Liver (tissue), 9 donors: Measurements from ENCODE around the gene ZNF761. TPM values are rescaled to one million over a fixed set of nuclear protein-coding genes. Genes with fewer than 3 reads are reported as not detected.
"Not testable (repeated sequence)": the region's sequence is repeated elsewhere in the genome, so short reads cannot be mapped to it uniquely, and the experiment has no call there.

ENCODE experiments used
- DNase-seq: peaks from one replicate; pipeline ENCODE4 v3.0.0-alpha.2; 2017; ENCODE audit warnings: low spot score
- H3K27ac ChIP-seq, 2 donors: one replicate each; pipeline ENCODE4 v1.7.0; 2013; ENCODE audit warnings: inconsistent platforms in 2 of 2, low read length in 2 of 2, control low read depth in 1 of 2, low read depth in 1 of 2, mild to moderate bottlenecking in 1 of 2
- H3K27me3 ChIP-seq, 4 donors: one replicate each; pipeline versions ENCODE4 v1.6.1 to v1.7.0; 2013; ENCODE audit warnings: low read length in 3 of 4, inconsistent platforms in 1 of 4, mild to moderate bottlenecking in 1 of 4, moderate library complexity in 1 of 4; ENCODE audit not compliant: control insufficient read depth in 4 of 4, insufficient read depth in 4 of 4
- H3K36me3 ChIP-seq, 4 donors: one replicate each; pipeline versions ENCODE4 v1.6.1 to v1.7.0; 2013; ENCODE audit warnings: low read length in 3 of 4, mild to moderate bottlenecking in 3 of 4, low read depth in 1 of 4, moderate library complexity in 1 of 4; ENCODE audit not compliant: control insufficient read depth in 4 of 4, insufficient read depth in 3 of 4
- H3K4me1 ChIP-seq, 4 donors: one replicate each; pipeline versions ENCODE4 v1.6.1 to v1.7.0; 2013; ENCODE audit warnings: low read length in 3 of 4, mild to moderate bottlenecking in 3 of 4, moderate library complexity in 1 of 4; ENCODE audit not compliant: control insufficient read depth in 4 of 4, insufficient read depth in 4 of 4
- H3K4me3 ChIP-seq, 3 donors: one replicate each; pipeline versions ENCODE4 v1.6.1 to v1.7.0; 2013; ENCODE audit warnings: low read length in 3 of 3, control low read depth in 1 of 3, low read depth in 1 of 3, mild to moderate bottlenecking in 1 of 3
- H3K9ac ChIP-seq, 2 donors: one replicate each; pipeline ENCODE4 v1.7.0; 2013; ENCODE audit warnings: low read length in 2 of 2, mild to moderate bottlenecking in 2 of 2, moderate library complexity in 2 of 2, control low read depth in 1 of 2, low read depth in 1 of 2
- H3K9me3 ChIP-seq, 4 donors: one replicate each; pipeline versions ENCODE4 v1.6.1 to v1.7.0; 2013; ENCODE audit warnings: low read length in 3 of 4; ENCODE audit not compliant: control insufficient read depth in 4 of 4
- CTCF ChIP-seq: fragments of 150-350 bp; IDR thresholded peaks from 2 replicates; pipeline ENCODE4 v1.5.1; 2017; ENCODE audit warnings: improper control_type of control experiment, low read depth, low read length; ENCODE audit not compliant: missing input control
- EGR1 ChIP-seq, 2 donors: IDR thresholded peaks; 2 replicates each; pipeline ENCODE4 v1.6.1; 2016 to 2018; ENCODE audit warnings: antibody characterized with exemption in 2 of 2, low read depth in 2 of 2
- FOXA1 ChIP-seq: IDR thresholded peaks from 2 replicates; pipeline ENCODE4 v1.6.1; 2016; ENCODE audit warnings: antibody characterized with exemption
- FOXA2 ChIP-seq: IDR thresholded peaks from 2 replicates; pipeline ENCODE4 v1.6.1; 2016; ENCODE audit warnings: antibody characterized with exemption
- GABPA ChIP-seq, 2 donors: IDR thresholded peaks in 1 of 2; conservative IDR thresholded peaks in 1 of 2; 2 replicates each; pipeline ENCODE4 v1.6.1; 2016; ENCODE audit warnings: antibody characterized with exemption in 2 of 2, mild to moderate bottlenecking in 1 of 2, moderate library complexity in 1 of 2
- HNF4A ChIP-seq, 2 donors: conservative IDR thresholded peaks; 2 replicates each; pipeline ENCODE4 v1.6.1; 2016; ENCODE audit warnings: antibody characterized with exemption in 2 of 2, mild to moderate bottlenecking in 2 of 2
- HNF4G ChIP-seq: IDR thresholded peaks from 2 replicates; pipeline ENCODE4 v1.6.1; 2016; ENCODE audit warnings: antibody characterized with exemption
- JUND ChIP-seq, 2 donors: IDR thresholded peaks; 2 replicates each; pipeline ENCODE4 v1.6.1; 2016; ENCODE audit warnings: antibody characterized with exemption in 2 of 2
- MAX ChIP-seq: IDR thresholded peaks from 2 replicates; pipeline ENCODE4 v1.6.1; 2016; ENCODE audit warnings: antibody characterized with exemption
- NR2F2 ChIP-seq: IDR thresholded peaks from 2 replicates; pipeline ENCODE4 v1.6.1; 2016; ENCODE audit warnings: antibody characterized with exemption
- RAD21 ChIP-seq, 2 donors: IDR thresholded peaks; 2 replicates each; pipeline ENCODE4 v1.6.1; 2016; ENCODE audit warnings: antibody characterized with exemption in 2 of 2, mild to moderate bottlenecking in 2 of 2
- REST ChIP-seq: IDR thresholded peaks from 2 replicates; pipeline ENCODE4 v1.6.1; 2016; ENCODE audit warnings: antibody characterized with exemption, mild to moderate bottlenecking
- RXRA ChIP-seq, 2 donors: IDR thresholded peaks; 2 replicates each; pipeline ENCODE4 v1.6.1; 2017 to 2018; ENCODE audit warnings: antibody characterized with exemption in 2 of 2, mild to moderate bottlenecking in 1 of 2
- SP1 ChIP-seq: IDR thresholded peaks from 2 replicates; pipeline ENCODE4 v1.6.1; 2018; ENCODE audit warnings: antibody characterized with exemption, mild to moderate bottlenecking
- TAF1 ChIP-seq: conservative IDR thresholded peaks from 2 replicates; pipeline ENCODE4 v1.6.1; 2016; ENCODE audit warnings: antibody characterized with exemption, mild to moderate bottlenecking
- YY1 ChIP-seq: IDR thresholded peaks from 2 replicates; pipeline ENCODE4 v1.6.1; 2016; ENCODE audit warnings: antibody characterized with exemption, mild to moderate bottlenecking
- ZBTB33 ChIP-seq: IDR thresholded peaks from 2 replicates; pipeline ENCODE4 v1.6.1; 2016; ENCODE audit warnings: antibody characterized with exemption
- WGBS: extraction: QIAGEN DNeasy Blood & Tissue Kit; methylation state at CpG from one replicate; pipeline ENCODE4 v1.1.7; 2013; 5-methylcytosine and 5-hydroxymethylcytosine counted together
- polyA plus RNA-seq, 2 donors: library from polyadenylated mRNA; stranded (reverse) in 1 of 2; unstranded in 1 of 2; fragments of 200-250 nt in 1 of 2; fragments of >200 nt in 1 of 2; fragmentation: Nextera tagmentation in 1 of 2; extraction: Ambion mirVana in 1 of 2; gene quantifications; one replicate each; pipeline versions ENCODE4 v1.2.1 to v1.2.3, GENCODE V29; 2013 to 2015
- total RNA-seq, 2 donors: library from RNA; depleted of rRNA; stranded (reverse); fragments of >200 nt; gene quantifications; one replicate each; pipeline ENCODE4 v1.2.3, GENCODE V29; 2014
- donor health status: healthy.
- donor health status: healthy.
- donor health status: healthy.
- donor health status: healthy.
- donor health status: healthy.

The ZNF761 gene
- total and polyA plus RNA-seq, 4 donors = 2.7 to 6.3 (median 5.1) TPM

DNA sequence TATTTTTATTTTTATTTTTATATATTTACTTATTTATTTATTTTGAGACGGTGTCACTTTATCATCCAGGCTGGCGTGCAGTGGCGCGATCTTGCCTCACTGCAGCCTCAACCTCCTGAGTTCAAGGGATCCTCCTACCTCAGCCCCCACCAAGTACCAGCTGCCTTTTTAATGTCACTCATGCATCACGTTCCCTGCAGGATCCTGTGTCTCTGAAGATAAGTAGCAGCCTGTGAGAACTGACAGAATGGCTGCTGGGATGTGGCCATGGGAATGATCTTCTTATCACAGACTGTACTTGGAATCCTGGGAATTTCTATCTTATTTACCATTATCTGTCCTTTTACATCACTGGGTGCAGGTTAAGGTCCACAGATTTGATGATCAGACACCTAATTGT lies 9.2 kb upstream of the ZNF761 start:
- no peak for DNase-seq
- no peak for TF ChIP-seq GABPA (IDR thresholded peaks at IDR 0.05 in 1 of 2, conservative IDR thresholded peaks at IDR 0.05 in 1 of 2)
- TF ChIP-seq HNF4G = no peak
- TF ChIP-seq RAD21 (IDR thresholded peaks at IDR 0.05) = no peak
- peaks cover 0 to 3% (median 0%) of the 10 kb centered on the region in 4 donors for H3K36me3 ChIP-seq
- no peak overlapping the region for H3K4me3 ChIP-seq
- no peaks in the 10 kb centered on the region for H3K4me1 ChIP-seq
- no peak overlapping the region for H3K27ac ChIP-seq
- WGBS = 78% methylated on average over 5 of the region's 5 CpGs
- H3K27me3 ChIP-seq = no peaks in the 10 kb centered on the region
- H3K9ac ChIP-seq = no peak overlapping the region
- H3K9me3 ChIP-seq = peaks cover 6 to 20% (median 8%) of the 10 kb centered on the region in 4 donors

DNA sequence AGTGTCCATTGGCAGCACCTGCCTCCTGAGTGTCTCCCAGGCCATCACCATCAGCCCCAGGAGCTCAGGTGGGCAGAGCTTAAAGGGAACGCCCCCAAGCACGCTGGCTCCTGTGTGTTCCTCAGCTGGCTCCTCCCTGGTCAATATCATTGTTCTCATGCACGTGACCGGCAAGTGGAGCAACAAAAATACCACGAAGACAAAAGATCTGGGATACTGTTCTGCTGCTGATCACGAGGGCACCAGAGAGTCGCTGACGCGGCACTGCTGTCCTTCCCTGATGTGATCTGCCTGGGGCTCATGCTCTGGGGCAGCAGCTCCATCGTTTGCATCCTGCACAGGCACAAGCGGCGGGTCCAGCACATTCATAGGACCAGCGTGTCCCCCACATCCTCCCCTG lies 8.7 kb upstream of the ZNF761 start:
- not testable (repeated sequence) for H3K27ac ChIP-seq, H3K4me1 ChIP-seq, H3K4me3 ChIP-seq, H3K36me3 ChIP-seq, DNase-seq, H3K9ac ChIP-seq, H3K27me3 ChIP-seq
- H3K9me3 ChIP-seq = peaks cover 6 to 16% (median 7%) of the 10 kb centered on the region in 4 donors
- 34% methylated on average over 11 of the region's 13 CpGs for WGBS

- 47% methylated on average over 8 of the region's 8 CpGs for WGBS
- Histone ChIP-seq H3K9me3 (peaks cover 4 to 13% (median 5%) of the 10 kb centered on the region in 4 donors), H3K4me3 (peak overlapping the region in 1 of 3 donors; percentile 11)
- H3K27me3 ChIP-seq, H3K27ac ChIP-seq, H3K4me1 ChIP-seq, H3K9ac ChIP-seq, H3K36me3 ChIP-seq, DNase-seq: not testable (repeated sequence)
Measured at GRCh38 chr19:53423680-53424079, 8.1 kb upstream of the ZNF761 start.

DNA sequence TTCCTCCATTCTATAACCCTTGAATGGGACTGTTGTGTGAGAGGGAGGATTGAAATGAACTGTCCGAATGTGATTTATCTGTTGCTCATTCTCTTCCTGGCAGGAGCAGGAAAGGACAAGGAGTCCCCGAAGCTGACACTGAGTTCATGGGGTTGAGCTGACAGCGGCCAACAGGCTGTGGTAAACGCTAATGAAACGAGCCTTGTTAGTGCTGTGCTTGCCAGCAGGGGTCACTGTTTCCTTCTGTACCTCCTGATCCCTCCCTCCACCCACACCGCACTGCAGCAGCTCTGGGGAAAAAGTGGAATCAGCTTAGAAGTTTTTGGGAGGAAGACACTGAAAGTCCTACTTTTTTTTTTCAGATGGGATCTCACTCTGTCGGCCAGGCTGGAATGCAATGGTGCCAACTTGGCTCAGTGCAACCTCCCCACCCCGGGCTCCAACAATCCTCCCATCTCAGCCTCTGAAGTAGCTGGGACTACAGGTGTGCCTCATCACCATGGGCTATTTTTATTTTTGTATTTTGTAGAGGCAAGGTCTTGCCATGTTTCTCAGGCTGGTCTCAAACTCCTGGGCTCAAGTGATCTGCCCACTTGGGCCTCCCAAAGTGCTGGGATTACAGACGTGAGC lies 6.7 kb upstream of the ZNF761 start:
- peak overlapping the region in 1 of 2 donors; percentile 12 for H3K27ac ChIP-seq
- H3K9me3 ChIP-seq = peaks cover 2 to 6% (median 4%) of the 10 kb centered on the region in 4 donors
- WGBS = 32% methylated on average over 9 of the region's 9 CpGs
- peak overlapping the region in 2 of 3 donors; percentile 1 to 2 for H3K4me3 ChIP-seq
- peaks cover 0 to 3% (median 0%) of the 10 kb centered on the region in 4 donors for H3K36me3 ChIP-seq
- H3K9ac ChIP-seq = no peak overlapping the region
- H3K27me3 ChIP-seq = no peaks in the 10 kb centered on the region
- DNase-seq = peak; percentile 73
- no peaks in the 10 kb centered on the region for H3K4me1 ChIP-seq
- TF ChIP-seq ZBTB33 = no peak
- TF ChIP-seq TAF1 = no peak
- TF ChIP-seq EGR1 (IDR thresholded peaks at IDR 0.05; ENCODE audit: low read depth in 2 of 2) = no peak
- peak; percentile 73 to 81 for TF ChIP-seq RXRA (IDR thresholded peaks at IDR 0.05)
- TF ChIP-seq FOXA1 = no peak
- peak; percentile 71 to 78 for TF ChIP-seq RAD21 (IDR thresholded peaks at IDR 0.05)
- TF ChIP-seq HNF4G = no peak
- no peak for TF ChIP-seq FOXA2
- TF ChIP-seq CTCF = peak; percentile 69
- no peak for TF ChIP-seq REST
- no peak for TF ChIP-seq GABPA (IDR thresholded peaks at IDR 0.05 in 1 of 2, conservative IDR thresholded peaks at IDR 0.05 in 1 of 2)
- TF ChIP-seq JUND (IDR thresholded peaks at IDR 0.05) = no peak
- TF ChIP-seq HNF4A (conservative IDR thresholded peaks at IDR 0.05) = no peak
- peak; percentile 67 for TF ChIP-seq SP1
- peak; percentile 96 for TF ChIP-seq NR2F2
- no peak for TF ChIP-seq MAX
- no peak for TF ChIP-seq YY1
